Measurements from ENCODE around the gene RPL18A.

GRCh38 chr19:17877696-17878095, 18.0 kb downstream of the RPL18A start:
- TF ChIP-seq, protein P1, sequence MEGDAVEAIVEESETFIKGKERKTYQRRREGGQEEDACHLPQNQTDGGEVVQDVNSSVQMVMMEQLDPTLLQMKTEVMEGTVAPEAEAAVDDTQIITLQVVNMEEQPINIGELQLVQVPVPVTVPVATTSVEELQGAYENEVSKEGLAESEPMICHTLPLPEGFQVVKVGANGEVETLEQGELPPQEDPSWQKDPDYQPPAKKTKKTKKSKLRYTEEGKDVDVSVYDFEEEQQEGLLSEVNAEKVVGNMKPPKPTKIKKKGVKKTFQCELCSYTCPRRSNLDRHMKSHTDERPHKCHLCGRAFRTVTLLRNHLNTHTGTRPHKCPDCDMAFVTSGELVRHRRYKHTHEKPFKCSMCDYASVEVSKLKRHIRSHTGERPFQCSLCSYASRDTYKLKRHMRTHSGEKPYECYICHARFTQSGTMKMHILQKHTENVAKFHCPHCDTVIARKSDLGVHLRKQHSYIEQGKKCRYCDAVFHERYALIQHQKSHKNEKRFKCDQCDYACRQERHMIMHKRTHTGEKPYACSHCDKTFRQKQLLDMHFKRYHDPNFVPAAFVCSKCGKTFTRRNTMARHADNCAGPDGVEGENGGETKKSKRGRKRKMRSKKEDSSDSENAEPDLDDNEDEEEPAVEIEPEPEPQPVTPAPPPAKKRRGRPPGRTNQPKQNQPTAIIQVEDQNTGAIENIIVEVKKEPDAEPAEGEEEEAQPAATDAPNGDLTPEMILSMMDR (IDR thresholded peaks at IDR 0.05): no peak
- TF ChIP-seq, protein P2, sequence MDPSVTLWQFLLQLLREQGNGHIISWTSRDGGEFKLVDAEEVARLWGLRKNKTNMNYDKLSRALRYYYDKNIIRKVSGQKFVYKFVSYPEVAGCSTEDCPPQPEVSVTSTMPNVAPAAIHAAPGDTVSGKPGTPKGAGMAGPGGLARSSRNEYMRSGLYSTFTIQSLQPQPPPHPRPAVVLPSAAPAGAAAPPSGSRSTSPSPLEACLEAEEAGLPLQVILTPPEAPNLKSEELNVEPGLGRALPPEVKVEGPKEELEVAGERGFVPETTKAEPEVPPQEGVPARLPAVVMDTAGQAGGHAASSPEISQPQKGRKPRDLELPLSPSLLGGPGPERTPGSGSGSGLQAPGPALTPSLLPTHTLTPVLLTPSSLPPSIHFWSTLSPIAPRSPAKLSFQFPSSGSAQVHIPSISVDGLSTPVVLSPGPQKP (IDR thresholded peaks at IDR 0.05; ENCODE audit: low read depth, low read length): no peak
- TF ChIP-seq PHF8 (IDR thresholded peaks at IDR 0.05; ENCODE audit: borderline replicate concordance, low read depth) (no peak), FOSL2 (IDR thresholded peaks at IDR 0.05) (no peak), FOSL2 (CRISPR knock-in tag; IDR thresholded peaks at IDR 0.05) (no peak), ESRRA (IDR thresholded peaks at IDR 0.05; ENCODE audit: borderline replicate concordance, low read length) (no peak)
